Right ventricle myocardium inferior (tissue), 1 donor: ENCODE data around the gene MRPS21. TPM values are rescaled to one million over a fixed set of nuclear protein-coding genes. Genes with fewer than 3 reads are reported as not detected.

Source experiments
- ATAC-seq: fragments of 200-7000 bp; cut with Tn5 transposase; one replicate; pipeline ENCODE4 v1.9.1; 2020; ENCODE audit warnings: mild to moderate bottlenecking, moderate library complexity
- DNase-seq: peaks from one replicate; pipeline ENCODE4 v3.0.0; 2021; ENCODE audit errors: missing footprints
- intact Hi-C: fragments of 100-400 bp; cut with DNase I; formaldehyde crosslinking; loops from one replicate; pipeline ENCODE4 v1.11.0; 2022
- long read RNA-seq: library from polyadenylated mRNA; unstranded; transcript quantifications from one replicate; pipeline ENCODE4 v2.0.0, GENCODE V29; 2021
- total RNA-seq: library from RNA; stranded (reverse); fragmentation: NEBNext Ultra II Directional; extraction: Animal tissue kit (Norgen Biotek cat#: 25700); gene quantifications from one replicate; pipeline ENCODE4 v1.2.1, GENCODE V29; 2021
- donor health status: DM: no; HTN: yes; CAD: no; lungs with severe emphysema.

The MRPS21 gene
- total RNA-seq: 70.8 TPM
- long read RNA-seq, transcript MRPS21-202 (3 exons, 1,226 nt): major isoform, 38 of 46 reads
- long read RNA-seq, partial matches to known transcripts: 0 of 46 reads
- long read RNA-seq, other reads (novel, unspliced or antisense): 5 of 46 reads

DNA sequence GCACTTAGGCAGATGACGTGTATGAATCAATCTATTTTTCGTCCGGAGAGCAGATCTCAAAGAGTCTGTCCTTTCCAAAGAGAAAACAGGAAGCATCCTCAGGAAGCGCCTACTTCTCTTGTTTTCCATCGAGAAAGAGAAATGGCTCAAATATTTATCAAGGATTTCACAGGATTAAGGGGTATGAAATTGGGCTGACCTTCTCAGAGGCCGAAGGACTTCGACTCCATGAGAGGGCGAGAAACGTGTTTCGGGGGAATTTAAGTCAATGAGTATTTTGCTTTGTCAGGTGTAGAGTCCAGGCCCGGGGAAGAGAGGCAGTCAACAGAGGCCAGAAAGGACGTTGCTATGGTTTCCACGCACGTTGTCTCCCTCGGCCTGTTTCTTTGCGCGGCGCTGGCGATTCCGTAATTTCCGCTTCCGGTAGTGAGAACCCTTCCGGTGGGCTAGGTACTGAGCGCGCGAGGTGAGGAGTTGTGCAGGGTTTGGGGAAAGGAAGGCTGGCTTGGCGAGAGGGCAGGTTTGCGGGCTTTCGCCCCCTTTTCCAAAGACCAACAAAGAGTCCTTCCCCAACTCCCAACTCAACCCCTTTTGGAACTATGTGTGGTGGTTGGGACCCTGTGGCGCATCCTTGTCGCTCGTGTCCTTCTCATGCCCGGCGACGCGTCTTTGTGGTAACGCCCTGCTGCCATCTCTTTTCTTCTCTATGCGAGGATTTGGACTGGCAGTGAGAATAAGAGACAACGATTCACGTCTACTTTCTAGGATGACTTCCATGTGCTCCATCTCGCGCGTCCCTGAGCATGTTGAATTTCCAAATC is at the start of gene MRPS21:
MRPS21 (plus strand) TSS at position 429 of the 821 bp plus-strand sequence. CDS start 506 bp downstream, outside the sequence.
- intact Hi-C loops: no loop called here
- ATAC-seq: peak; percentile 98
- peak; percentile 93 for DNase-seq

DNA sequence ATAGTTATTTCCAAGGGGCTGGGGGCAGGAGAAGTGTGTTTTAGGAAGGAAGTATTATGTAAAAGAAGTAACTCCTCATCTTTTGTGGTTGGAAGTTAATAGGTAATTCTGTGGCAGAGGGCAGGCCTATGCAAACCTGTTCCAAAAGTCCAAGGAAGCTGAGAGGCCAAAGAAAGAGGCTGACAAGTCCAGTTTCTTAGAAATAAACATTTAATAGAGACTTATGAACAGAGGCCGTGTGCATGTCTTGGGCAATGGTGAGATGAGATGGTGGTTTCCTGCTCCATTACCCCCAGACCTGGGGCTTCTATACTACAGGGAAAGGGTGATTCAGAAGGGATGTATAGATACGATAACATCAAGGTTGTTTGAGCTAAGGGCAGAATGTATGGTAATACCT is 43.7 kb upstream of the MRPS21 start:
- intact Hi-C loops: no loop called here
- DNase-seq (no peak), ATAC-seq (no peak)

DNA sequence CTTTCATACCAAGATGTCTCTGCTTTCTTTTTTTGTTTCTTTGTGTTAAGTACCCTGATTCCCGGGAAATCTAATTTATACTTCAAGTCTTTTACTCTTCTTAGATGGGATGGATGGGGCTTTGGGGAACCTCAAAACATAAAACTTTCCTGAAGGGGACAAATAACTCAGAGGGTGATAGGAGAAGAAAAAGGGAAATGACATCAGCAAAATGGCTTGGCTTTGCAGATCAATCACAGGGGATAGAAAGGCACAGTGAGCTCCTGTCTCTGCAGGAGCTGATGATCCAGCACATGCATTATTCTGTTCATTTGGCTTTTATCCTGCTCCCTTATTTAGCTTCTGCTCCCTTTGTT is 37.5 kb upstream of the MRPS21 start:
- ATAC-seq: no peak
- intact Hi-C loops: loop anchor here (5.0 kb wide), 1 partner anchor 721 kb away; no protein-coding TSS in a partner anchor
- no peak for DNase-seq

DNA sequence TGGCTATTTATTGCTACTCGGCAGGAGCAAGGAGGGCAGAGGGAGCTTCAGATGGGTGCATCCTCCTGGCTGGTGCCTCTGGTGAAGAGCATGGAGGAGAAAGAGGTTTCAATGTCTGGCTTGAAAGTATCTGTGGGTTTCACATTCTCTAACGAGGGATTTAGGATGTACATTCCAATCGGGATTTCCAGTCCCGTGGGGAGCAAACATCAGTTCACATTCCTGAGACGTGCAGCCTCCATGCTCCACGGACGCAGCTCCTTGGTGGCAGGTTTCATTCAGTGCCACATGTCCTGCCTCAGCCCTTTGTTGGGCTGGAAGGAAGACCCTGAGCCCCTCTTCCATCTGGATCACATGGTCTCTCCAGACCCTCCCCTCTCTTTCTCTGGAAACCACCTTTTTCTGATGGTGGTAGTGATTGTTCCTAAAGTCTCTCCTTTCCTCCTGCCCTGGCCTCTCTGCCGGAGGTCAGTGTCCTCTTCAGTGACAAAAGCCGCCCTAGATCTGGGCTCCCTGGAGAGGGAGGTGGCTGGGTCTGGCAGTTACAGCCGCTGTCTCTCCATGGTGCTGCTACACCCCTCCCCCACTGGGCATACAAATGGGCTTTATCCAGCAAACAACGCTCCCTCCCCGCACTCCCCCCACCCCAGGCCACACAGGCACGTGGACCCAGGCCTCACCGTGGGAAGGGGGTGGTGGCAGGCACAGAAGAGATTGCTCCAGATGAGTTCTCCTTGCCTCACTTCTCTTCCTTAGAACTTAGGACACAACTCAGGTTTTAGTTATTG is 36.9 kb upstream of the MRPS21 start:
- ATAC-seq: no peak
- no peak for DNase-seq
- intact Hi-C loops: loop anchor here (5.0 kb wide), 1 partner anchor 721 kb away; no protein-coding TSS in a partner anchor

DNA sequence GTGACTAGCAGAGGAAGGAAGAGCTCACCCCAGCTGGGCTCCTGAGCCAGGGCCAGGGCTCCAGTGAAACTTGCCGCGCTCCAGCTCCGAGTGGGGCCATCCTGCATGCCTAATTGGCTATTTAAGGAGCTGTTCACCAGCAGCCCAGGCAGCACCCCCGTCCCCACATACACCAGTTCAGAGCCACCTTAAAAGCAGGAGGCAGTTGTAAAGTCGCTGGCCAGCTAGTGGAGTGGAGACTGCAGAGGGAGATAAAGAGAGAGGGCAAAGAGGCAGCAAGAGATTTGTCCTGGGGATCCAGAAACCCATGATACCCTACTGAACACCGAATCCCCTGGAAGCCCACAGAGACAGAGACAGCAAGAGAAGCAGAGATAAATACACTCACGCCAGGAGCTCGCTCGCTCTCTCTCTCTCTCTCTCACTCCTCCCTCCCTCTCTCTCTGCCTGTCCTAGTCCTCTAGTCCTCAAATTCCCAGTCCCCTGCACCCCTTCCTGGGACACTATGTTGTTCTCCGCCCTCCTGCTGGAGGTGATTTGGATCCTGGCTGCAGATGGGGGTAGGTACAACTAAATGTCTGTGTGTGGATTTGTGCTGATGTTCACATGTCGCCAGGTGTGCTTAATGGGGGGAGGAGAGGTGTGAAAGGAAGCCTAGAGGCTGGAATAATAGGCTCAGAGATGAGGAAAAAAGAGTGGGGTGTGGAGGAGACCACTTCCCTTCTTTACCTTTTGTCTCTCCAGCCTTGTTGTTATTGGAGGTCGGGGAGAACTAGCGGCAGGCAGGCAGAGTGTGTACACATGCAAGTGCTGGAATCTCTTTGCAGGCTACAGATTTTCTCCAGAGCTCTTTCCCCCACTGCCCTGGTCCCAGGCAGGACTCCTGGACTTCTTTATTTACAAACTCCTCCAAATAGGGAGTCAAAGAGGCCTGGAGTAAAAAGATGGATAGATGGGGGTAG is 35.8 kb upstream of the MRPS21 start, which contains the start of gene CA14:
CA14 (plus strand) TSS at position 151 of the 962 bp plus-strand sequence; CDS start at position 506, 355 bp downstream.
- intact Hi-C loops: loop anchor here (5.0 kb wide), 1 partner anchor 719 kb away; no protein-coding TSS in a partner anchor
- DNase-seq (no peak), ATAC-seq (peak; percentile 67)

DNA sequence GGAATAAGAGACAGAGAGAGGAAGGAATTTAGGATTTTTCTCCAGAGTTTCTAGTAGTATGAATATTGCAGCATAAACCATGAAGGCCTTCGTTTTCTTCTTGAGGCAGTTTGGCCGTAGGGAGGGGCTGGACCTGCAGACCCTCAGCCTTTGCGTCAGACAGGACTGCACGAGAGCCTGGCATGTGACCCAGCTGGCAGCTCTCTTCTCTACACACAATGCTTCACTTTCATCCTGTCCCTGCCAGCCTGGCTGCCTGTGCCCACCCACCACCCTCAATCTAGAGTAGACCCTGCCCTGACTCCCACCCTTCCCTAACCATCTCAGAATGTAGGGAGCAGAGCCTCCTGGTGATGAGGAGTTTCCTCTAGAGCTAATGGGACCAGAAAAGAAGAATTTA is 34.4 kb upstream of the MRPS21 start:
- DNase-seq (no peak), ATAC-seq (no peak)
- intact Hi-C loops: loop anchor here (5.0 kb wide), 1 partner anchor 718 kb away; no protein-coding TSS in a partner anchor

DNA sequence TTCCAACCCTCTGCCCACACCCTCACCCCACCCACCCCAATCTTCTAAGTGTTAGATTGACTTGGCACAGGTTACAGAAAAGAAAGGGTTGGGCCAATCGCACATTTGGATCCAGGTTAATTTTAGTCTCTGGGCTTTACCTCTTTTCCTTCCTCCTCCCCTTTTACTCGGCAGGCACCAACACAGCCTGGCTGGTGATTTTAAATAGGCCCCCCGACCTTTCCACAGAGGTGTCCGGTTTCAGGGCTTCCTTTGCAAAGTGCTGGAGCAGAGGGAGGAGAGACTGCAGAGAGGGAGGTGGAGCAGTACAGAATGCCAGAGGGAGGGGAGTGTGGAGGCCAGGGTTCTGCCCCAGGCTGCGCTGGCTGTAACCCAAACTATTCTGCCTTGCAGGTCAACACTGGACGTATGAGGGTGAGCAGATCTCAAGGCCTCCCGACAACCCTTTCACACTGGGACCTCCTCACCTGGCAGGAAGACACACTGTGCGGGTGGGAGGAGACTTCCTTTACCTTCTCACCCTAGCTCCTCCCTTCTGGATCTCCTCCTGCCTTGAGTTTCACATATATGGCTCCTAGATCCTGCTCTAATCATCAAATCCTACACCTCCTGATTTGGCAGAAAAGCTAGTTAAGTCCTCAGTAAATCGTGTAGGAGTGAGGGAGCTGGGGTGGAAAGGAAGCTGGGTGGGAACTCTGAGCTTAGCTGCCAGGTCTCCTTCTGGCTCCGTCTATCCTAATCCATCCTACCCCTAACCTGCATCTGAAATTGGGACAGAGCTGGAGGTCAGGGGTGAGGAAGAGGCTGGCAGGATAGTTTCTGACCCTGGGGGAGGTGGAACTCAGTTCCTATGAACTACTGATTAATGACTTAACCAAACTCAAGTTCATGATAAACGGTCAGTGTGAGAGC is 33.6 kb upstream of the MRPS21 start:
- DNase-seq (no peak), ATAC-seq (peak; percentile 47)
- intact Hi-C loops: loop anchor here (5.0 kb wide), 1 partner anchor 717 kb away; no protein-coding TSS in a partner anchor

DNA sequence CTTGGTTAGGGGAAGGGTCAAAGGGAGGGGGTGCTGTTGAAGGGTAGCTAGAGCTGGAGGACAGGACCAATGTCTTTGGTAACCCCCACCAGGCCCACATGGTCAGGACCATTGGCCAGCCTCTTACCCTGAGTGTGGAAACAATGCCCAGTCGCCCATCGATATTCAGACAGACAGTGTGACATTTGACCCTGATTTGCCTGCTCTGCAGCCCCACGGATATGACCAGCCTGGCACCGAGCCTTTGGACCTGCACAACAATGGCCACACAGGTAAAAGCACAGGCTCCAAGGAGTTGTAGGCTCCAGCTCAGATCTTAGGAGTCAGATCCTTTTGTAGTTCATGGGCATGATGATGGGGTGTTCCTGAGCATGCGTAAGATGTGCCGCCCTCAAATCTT is 32.3 kb upstream of the MRPS21 start:
- DNase-seq (no peak), ATAC-seq (no peak)
- intact Hi-C loops: no loop called here

DNA sequence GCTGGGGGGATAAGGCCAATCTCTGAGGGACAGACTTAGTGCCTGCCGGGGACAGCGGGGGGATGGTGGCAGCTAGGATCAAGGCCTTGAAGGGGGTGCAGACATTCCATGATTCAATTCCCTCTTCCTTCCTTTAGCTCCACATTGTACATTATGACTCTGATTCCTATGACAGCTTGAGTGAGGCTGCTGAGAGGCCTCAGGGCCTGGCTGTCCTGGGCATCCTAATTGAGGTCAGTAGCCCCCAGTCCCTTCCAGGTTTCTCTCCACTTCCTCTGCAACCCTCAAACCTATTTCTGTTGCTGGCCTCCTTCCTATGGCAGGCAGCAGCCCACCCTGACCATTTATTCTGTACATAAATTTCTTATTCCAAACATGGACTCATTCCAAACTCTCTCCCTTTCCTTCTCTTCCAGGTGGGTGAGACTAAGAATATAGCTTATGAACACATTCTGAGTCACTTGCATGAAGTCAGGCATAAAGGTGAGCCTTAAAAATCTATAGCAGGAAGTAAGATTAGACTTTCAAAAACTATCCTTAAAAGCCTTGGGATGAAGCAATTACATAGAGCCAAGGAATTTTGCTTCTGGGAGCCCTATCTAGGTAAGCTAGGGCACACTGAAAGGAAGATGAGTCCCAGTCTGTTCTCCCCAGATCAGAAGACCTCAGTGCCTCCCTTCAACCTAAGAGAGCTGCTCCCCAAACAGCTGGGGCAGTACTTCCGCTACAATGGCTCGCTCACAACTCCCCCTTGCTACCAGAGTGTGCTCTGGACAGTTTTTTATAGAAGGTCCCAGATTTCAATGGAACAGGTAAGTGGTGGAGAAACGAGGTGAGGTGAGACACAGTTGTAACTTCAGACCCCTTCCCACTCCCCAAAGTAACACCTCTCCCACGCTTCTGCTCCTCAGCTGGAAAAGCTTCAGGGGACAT is 31.0 kb upstream of the MRPS21 start:
- intact Hi-C loops: no loop called here
- DNase-seq (no peak), ATAC-seq (no peak)

DNA sequence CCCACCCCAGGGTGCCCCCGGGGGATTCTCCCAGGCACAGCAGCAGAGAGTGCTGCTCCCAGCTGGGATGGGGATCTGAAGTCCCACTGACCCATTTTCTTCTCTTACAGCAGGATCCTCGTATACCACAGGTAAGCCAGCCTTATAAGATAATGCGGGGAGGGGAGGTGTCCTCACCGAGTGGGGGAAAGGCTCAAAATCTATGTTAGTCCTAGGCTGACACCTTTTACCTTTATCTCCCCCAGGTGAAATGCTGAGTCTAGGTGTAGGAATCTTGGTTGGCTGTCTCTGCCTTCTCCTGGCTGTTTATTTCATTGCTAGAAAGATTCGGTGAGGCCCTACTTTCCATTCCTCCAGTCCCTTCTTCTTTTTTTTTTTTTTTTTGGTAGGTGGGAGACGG is 30.1 kb upstream of the MRPS21 start:
- DNase-seq: no peak
- no peak for ATAC-seq
- intact Hi-C loops: no loop called here

DNA sequence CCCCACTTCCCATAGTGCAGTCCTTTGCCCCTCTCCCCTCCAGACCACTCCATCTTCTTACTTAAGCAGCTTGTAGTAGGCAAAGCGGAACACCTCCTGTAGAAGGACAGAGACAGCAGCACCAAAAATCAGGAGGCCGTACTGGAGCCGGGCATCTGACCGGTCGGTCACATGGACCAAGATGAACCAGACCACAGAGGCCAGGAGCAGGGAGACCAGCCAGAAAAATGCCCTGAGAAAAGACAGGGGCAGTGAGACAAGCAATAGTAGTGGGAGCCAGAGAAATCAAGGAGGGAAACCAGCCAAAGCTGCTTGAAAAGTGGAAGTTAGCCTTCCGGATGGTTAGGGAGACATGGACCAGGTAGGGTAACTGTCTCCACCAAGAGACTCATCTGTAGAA is 25.8 kb upstream of the MRPS21 start:
- no peak for ATAC-seq
- intact Hi-C loops: no loop called here
- DNase-seq: no peak

DNA sequence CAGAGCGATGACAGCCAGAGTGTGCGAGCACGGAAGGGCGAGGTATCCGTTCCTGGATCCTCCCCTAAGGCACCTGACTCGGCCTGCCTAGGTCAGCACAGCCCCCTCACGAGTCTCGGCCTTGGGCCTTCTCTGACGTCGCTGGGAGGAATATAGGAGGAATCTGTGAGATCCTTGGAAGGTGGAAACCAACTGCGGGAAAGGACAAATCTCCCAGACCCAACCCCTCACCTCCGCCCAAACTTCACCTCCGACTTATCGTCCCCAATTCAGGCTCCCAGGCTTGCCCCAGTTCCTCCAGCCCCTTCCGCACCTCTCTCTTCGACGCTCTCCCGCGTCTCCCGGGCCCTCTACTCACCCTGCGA is 25.3 kb upstream of the MRPS21 start:
- intact Hi-C loops: no loop called here
- DNase-seq (no peak), ATAC-seq (peak; percentile 9)

DNA sequence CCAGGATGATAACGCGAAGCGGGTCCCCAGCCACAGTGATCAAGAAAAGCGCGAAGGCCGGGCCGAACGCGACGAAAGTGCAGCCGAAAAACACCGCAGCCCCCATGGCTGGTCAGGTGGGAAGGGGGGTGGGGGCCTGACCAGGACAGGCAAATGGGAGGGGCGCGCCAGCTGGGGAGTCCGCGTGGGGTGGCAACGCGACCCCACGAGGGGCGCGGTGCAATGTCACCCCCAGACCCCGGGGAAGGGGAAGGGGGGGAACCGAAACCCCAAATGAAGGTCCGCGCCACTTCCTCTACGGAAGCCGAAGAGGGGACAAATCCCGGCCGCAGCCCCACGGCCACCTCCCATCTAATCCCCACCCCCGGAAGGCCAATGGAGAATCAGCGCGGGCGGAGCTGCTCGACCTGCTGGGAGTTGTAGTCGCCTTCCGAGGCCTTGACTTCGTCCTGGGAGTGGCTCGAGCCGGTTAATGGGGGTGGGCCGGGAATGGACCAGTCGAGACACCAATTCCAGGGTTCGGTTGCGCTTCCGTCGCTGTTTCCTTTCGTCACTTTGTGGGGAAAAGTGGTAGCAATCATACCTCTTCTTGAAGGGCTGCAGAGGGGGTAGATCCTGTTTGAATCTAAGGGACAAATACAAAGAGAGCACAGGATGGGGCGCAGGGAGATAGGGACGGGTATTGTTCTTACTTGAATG is 24.8 kb upstream of the MRPS21 start, which contains the start of gene APH1A:
APH1A (minus strand) TSS at position 312 of the 699 bp plus-strand sequence; CDS start at position 106, 206 bp downstream.
- ATAC-seq (peak; percentile 98), DNase-seq (peak; percentile 98)
- intact Hi-C loops: no loop called here

DNA sequence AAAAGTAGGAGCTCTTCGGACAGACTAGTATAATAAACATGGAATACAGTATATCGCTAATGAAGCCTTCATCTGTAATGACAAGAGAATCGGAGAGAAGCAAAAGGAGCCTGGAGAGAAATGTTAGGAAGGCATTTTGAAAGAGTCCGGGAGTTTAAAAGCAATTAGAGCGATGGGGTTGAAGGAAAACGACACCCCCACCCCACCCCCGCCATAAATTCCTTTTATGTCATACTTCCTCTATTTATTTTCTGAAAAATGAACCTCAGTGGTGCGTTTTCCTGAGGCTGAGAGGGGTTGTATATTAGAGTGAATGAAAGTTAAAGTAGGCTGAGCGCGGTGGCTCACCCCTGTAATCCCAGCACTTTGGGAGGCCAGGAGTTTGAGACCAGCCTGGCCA is 24.2 kb upstream of the MRPS21 start:
- DNase-seq (no peak), ATAC-seq (no peak)
- intact Hi-C loops: no loop called here

DNA sequence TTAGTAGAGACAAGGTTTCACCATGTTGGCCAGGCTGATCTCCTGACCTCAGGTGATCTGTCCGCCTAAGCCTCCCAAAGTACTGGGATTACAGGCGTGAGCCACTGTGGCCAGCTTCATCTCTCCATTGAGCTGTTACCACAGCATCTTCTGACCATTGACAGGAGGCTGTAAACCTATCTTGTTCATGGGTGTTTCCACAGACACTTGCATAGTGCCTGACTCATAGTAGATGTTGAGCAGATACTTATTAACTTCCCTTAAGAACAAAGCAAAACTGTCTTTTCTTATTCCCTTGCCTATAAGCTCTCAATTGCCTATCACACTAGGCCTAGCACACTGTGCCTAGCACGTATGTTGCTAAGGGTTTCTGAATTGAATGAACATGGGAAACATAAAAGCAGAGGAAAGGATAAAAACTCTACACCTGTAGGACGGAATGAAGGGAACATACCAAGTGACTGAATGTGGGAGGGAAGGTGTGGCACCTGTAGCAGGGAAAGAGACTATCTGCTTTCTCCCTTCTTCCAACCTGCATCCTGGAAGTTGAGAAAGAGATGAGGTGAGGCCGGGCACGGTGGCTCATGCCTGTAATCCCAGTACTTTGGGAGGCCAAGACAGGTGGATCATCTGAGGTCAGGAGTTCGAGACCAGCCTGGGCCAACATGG is 22.2 kb upstream of the MRPS21 start:
- intact Hi-C loops: no loop called here
- no peak for ATAC-seq
- DNase-seq: no peak
